Neural cell (in vitro differentiated cells): ENCODE measurements around the gene RUNX1. TPM values are rescaled to one million over a fixed set of nuclear protein-coding genes. Genes with fewer than 3 reads are reported as not detected.

Experiments
- H2AFZ ChIP-seq: fragments of 200-600, 300-800 bp; sonication (generic), shearing (Covaris generic); 2 replicates; pipeline ENCODE4 v1.6.0; 2014; ENCODE audit warnings: low read depth, mild to moderate bottlenecking, antibody characterized with exemption, low read length, moderate library complexity
- H3F3A ChIP-seq: fragments of 200-600 bp; shearing (Covaris generic); 2 replicates; pipeline ENCODE4 v1.6.1; 2016; ENCODE audit warnings: mild to moderate bottlenecking, moderate library complexity, mixed read lengths, antibody characterized with exemption, low read length; ENCODE audit not compliant: insufficient read depth, poor library complexity, severe bottlenecking
- H3K27ac ChIP-seq: fragments of 200-600, 300-800 bp; sonication (generic), shearing (Covaris generic); 2 replicates; pipeline ENCODE4 v1.5.1; 2014; ENCODE audit warnings: mild to moderate bottlenecking, low read length, moderate library complexity
- H3K27me3 ChIP-seq: fragments of 300-800, 200-600 bp; sonication (generic), shearing (Covaris generic); 2 replicates; pipeline ENCODE4 v1.6.0; 2014; ENCODE audit warnings: mild to moderate bottlenecking, low read depth, low read length, moderate library complexity; ENCODE audit not compliant: insufficient read depth
- H3K36me3 ChIP-seq: fragments of 300-800, 200-600 bp; sonication (generic), shearing (Covaris generic); 2 replicates; pipeline ENCODE4 v1.5.1; 2014; ENCODE audit warnings: mild to moderate bottlenecking, antibody characterized with exemption, low read length, moderate library complexity; ENCODE audit not compliant: insufficient read depth
- H3K4me2 ChIP-seq: fragments of 300-800, 200-600 bp; sonication (generic), shearing (Covaris generic); 2 replicates; pipeline ENCODE4 v1.6.0; 2014; ENCODE audit warnings: mild to moderate bottlenecking, low read length
- H3K4me3 ChIP-seq: fragments of 300-800, 200-600 bp; sonication (generic), shearing (Covaris generic); 2 replicates; pipeline ENCODE4 v1.5.1; 2014; ENCODE audit warnings: mild to moderate bottlenecking, low read length, moderate library complexity
- H3K79me2 ChIP-seq: fragments of 200-600 bp; shearing (Covaris generic); replicated peaks from 2 replicates; pipeline ENCODE4 v1.6.0; 2014; ENCODE audit warnings: mild to moderate bottlenecking, low read length, moderate library complexity; ENCODE audit not compliant: insufficient read depth
- H3K9ac ChIP-seq: fragments of 300-800, 200-600 bp; sonication (generic), shearing (Covaris generic); 2 replicates; pipeline ENCODE4 v1.6.1; 2016; ENCODE audit warnings: mild to moderate bottlenecking, low read length, mixed read lengths
- H3K9me2 ChIP-seq: fragments of 200-600 bp; shearing (Covaris generic); 2 replicates; pipeline ENCODE4 v1.6.1; 2016; ENCODE audit warnings: mild to moderate bottlenecking, low read length, mixed read lengths; ENCODE audit not compliant: insufficient read depth
- H3K9me3 ChIP-seq: fragments of 200-600, 300-800 bp; sonication (generic), shearing (Covaris generic); 2 replicates; pipeline ENCODE4 v1.6.1; 2016; ENCODE audit warnings: mild to moderate bottlenecking, mixed run types, low read length, moderate library complexity, mixed read lengths
- H4K20me1 ChIP-seq: fragments of 200-600 bp; shearing (Covaris generic); 2 replicates; pipeline ENCODE4 v1.6.1; 2016; ENCODE audit warnings: mild to moderate bottlenecking, mixed run types; ENCODE audit not compliant: insufficient read depth
- EP300 ChIP-seq: fragments of 450-650 bp; conservative IDR thresholded peaks from 2 replicates; pipeline ENCODE4 v1.6.1; 2014; ENCODE audit warnings: antibody characterized with exemption, mild to moderate bottlenecking, moderate library complexity; ENCODE audit not compliant: poor library complexity, severe bottlenecking
- EZH2 ChIP-seq: fragments of 200-600, 300-800 bp; shearing (Covaris generic), sonication (generic); IDR thresholded peaks from 2 replicates; pipeline ENCODE4 v1.6.1; 2014; ENCODE audit warnings: antibody characterized with exemption, low read length, borderline replicate concordance, mild to moderate bottlenecking; ENCODE audit not compliant: insufficient read depth, poor library complexity, severe bottlenecking
- MXI1 ChIP-seq: fragments of 450-650 bp; conservative IDR thresholded peaks from 2 replicates; pipeline ENCODE4 v1.6.1; 2014; ENCODE audit warnings: antibody characterized with exemption, mild to moderate bottlenecking; ENCODE audit not compliant: poor library complexity, severe bottlenecking
- POLR2AphosphoS5 ChIP-seq: IDR thresholded peaks from 2 replicates; pipeline ENCODE4 v1.6.1; 2012
- RAD21 ChIP-seq: fragments of 450-650 bp; conservative IDR thresholded peaks from 2 replicates; pipeline ENCODE4 v1.6.1; 2014; ENCODE audit warnings: antibody characterized with exemption, mild to moderate bottlenecking, moderate library complexity
- REST ChIP-seq: IDR thresholded peaks from 2 replicates; pipeline ENCODE4 v1.6.1; 2012; ENCODE audit warnings: borderline replicate concordance
- SMC3 ChIP-seq: fragments of 450-650 bp; conservative IDR thresholded peaks from 2 replicates; pipeline ENCODE4 v1.6.1; 2014; ENCODE audit warnings: antibody characterized with exemption, mild to moderate bottlenecking, moderate library complexity; ENCODE audit not compliant: poor library complexity
- TAF1 ChIP-seq: IDR thresholded peaks from 2 replicates; pipeline ENCODE4 v1.6.1; 2012; ENCODE audit warnings: low read depth
- polyA plus RNA-seq: library from polyadenylated mRNA; depleted of rRNA; stranded (reverse); fragments of >200 nt; gene quantifications from 2 replicates; pipeline ENCODE4 v1.2.3, GENCODE V29; 2014
- TF ChIP-seq, protein P1 (sequence below): fragments of 450-650 bp; IDR thresholded peaks from 2 replicates; pipeline ENCODE4 v1.5.1; 2014; ENCODE audit warnings: antibody characterized with exemption, mild to moderate bottlenecking, moderate library complexity; ENCODE audit not compliant: poor library complexity, severe bottlenecking

The RUNX1 gene
- polyA plus RNA-seq, 1 donor from 2014 or later = not detected

DNA sequence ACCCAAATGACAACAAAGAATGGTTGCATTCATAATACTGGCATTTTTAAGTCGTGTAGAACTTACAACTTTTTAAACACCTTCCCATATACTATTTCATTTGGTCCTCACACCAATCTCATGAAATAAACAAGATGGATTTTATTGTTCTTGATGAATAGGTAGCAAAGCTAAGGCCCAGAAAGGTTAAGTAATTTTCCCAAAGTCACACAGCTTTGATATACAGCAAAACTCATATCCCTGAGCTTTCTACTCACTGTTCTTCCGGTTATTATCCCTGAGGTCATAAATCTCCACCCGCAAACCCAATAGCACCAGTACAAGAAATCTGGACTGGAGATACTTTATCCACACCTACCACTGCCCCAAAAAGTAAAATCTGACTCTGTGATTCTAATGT lies 186.2 kb downstream of the RUNX1 start:
- Histone ChIP-seq H2AFZ (no peak overlapping the region), H3F3A (no peaks in the 10 kb centered on the region), H4K20me1 (no peaks in the 10 kb centered on the region), H3K79me2 (no peaks in the 10 kb centered on the region), H3K4me3 (no peak overlapping the region), H3K4me2 (no peak overlapping the region), H3K9me2 (no peaks in the 10 kb centered on the region), H3K27ac (no peak overlapping the region), H3K9me3 (no peaks in the 10 kb centered on the region), H3K9ac (no peak overlapping the region), H3K36me3 (no peaks in the 10 kb centered on the region), H3K27me3 (no peaks in the 10 kb centered on the region)
- TF ChIP-seq RAD21 (no peak), POLR2AphosphoS5 (no peak), EP300 (no peak), EZH2 (no peak), REST (no peak)
- TF ChIP-seq, protein P1, sequence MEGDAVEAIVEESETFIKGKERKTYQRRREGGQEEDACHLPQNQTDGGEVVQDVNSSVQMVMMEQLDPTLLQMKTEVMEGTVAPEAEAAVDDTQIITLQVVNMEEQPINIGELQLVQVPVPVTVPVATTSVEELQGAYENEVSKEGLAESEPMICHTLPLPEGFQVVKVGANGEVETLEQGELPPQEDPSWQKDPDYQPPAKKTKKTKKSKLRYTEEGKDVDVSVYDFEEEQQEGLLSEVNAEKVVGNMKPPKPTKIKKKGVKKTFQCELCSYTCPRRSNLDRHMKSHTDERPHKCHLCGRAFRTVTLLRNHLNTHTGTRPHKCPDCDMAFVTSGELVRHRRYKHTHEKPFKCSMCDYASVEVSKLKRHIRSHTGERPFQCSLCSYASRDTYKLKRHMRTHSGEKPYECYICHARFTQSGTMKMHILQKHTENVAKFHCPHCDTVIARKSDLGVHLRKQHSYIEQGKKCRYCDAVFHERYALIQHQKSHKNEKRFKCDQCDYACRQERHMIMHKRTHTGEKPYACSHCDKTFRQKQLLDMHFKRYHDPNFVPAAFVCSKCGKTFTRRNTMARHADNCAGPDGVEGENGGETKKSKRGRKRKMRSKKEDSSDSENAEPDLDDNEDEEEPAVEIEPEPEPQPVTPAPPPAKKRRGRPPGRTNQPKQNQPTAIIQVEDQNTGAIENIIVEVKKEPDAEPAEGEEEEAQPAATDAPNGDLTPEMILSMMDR = no peak

DNA sequence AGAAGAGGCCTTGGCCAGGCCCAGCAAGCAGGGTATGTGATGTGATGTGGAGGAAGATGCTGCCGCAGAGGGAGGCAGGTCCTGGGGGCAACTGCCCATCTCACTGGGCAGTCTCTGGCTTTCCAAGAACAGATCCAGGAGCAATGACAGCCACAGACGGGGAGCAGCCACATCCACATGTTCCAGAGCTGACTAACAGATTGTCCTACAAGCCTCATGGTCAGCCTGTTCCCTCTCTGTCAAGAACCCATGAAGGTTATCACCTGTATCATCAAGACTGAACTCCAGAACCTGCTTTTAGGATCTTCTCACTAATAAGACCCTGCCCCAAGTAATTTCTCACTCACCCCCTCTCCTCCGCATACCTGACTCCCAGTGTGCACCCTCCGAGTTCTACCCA lies 187.8 kb downstream of the RUNX1 start:
- Histone ChIP-seq H2AFZ (no peak overlapping the region), H3K4me2 (no peak overlapping the region), H3K9ac (no peak overlapping the region), H4K20me1 (no peaks in the 10 kb centered on the region), H3K4me3 (no peak overlapping the region), H3K9me2 (no peaks in the 10 kb centered on the region), H3F3A (no peaks in the 10 kb centered on the region), H3K27me3 (no peaks in the 10 kb centered on the region), H3K36me3 (no peaks in the 10 kb centered on the region), H3K9me3 (no peaks in the 10 kb centered on the region), H3K79me2 (no peaks in the 10 kb centered on the region), H3K27ac (no peak overlapping the region)
- TF ChIP-seq EZH2 = no peak
- TF ChIP-seq MXI1 = no peak
- no peak for TF ChIP-seq SMC3
- no peak for TF ChIP-seq EP300
- no peak for TF ChIP-seq REST
- TF ChIP-seq RAD21 = no peak
- TF ChIP-seq, protein P1 = no peak
- TF ChIP-seq TAF1 = no peak
- no peak for TF ChIP-seq POLR2AphosphoS5
